ENCODE data around the gene RPL35. TPM values are rescaled to one million over a fixed set of nuclear protein-coding genes. Genes with fewer than 3 reads are reported as not detected.

The RPL35 gene
- polyA plus RNA-seq, 1 of the 3 experiments (the other 2 are of a cell fraction), result 5,348 TPM

DNA sequence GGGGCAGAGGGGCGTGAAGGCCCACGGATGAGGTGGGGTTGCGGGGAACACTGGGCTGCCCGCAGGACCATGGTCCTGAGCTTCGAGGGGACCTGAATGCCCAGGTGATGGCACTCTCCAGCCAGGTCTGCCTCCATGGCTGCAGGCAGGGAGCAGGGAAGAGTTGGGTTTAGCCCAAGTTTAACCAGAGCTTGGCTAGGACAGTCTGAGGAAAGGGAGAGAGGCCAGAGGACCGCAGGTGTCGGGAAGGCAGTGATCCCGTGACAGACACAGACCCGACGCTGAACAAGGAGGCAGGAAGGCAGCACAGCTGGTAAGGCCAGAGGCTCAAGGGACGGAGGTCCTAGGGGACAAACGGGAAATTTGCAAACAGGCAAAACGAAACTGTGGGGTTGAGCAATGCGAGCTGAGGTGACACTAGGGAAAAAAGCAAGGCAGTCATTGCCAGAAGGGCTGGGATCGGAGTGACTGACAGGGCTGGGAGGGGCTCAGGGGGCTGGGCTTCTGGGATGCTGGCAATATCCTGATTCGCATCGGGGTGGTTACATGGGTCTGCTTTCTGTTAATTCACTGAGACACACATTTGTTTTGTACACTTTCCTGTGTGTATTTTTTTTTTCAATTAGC is 25.2 kb upstream of the RPL35 start (continued):
- TF ChIP-seq, protein P1, sequence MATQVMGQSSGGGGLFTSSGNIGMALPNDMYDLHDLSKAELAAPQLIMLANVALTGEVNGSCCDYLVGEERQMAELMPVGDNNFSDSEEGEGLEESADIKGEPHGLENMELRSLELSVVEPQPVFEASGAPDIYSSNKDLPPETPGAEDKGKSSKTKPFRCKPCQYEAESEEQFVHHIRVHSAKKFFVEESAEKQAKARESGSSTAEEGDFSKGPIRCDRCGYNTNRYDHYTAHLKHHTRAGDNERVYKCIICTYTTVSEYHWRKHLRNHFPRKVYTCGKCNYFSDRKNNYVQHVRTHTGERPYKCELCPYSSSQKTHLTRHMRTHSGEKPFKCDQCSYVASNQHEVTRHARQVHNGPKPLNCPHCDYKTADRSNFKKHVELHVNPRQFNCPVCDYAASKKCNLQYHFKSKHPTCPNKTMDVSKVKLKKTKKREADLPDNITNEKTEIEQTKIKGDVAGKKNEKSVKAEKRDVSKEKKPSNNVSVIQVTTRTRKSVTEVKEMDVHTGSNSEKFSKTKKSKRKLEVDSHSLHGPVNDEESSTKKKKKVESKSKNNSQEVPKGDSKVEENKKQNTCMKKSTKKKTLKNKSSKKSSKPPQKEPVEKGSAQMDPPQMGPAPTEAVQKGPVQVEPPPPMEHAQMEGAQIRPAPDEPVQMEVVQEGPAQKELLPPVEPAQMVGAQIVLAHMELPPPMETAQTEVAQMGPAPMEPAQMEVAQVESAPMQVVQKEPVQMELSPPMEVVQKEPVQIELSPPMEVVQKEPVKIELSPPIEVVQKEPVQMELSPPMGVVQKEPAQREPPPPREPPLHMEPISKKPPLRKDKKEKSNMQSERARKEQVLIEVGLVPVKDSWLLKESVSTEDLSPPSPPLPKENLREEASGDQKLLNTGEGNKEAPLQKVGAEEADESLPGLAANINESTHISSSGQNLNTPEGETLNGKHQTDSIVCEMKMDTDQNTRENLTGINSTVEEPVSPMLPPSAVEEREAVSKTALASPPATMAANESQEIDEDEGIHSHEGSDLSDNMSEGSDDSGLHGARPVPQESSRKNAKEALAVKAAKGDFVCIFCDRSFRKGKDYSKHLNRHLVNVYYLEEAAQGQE (IDR thresholded peaks at IDR 0.05; ENCODE audit: low read depth, low read length), result no peak

DNA sequence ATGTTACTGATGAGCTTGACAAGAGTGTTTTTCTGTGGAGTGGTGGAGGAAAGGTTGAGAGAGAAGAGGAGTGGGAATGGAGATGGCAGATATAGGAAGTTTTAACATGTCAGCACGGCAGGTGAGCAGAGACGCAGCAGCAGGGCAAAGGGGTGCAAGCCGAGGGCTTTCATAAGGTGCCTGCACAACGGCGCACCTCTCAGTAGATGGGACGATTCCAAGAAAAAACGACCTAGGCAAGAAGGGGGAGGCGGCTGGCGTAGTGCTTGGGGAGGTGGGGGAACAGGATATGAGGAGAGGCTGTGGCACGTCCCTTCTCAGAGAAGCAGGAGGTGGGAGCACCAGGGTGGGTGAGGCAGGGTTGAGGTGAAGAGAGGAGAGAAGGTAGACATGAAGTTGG is 24.7 kb upstream of the RPL35 start:
- WGBS (ENCODE audit: low lambda C conversion rate), result 89% methylated on average over 10 of the region's 10 CpGs
- H3K79me2 ChIP-seq (ENCODE audit: insufficient read depth), result no peaks in the 10 kb centered on the region
- no peaks in the 10 kb centered on the region for H3F3A ChIP-seq (replicated peaks; ENCODE audit: insufficient read depth)
- TF ChIP-seq RXRA (IDR thresholded peaks at IDR 0.05; ENCODE audit: borderline replicate concordance, low read depth), result no peak
- TF ChIP-seq POLR2AphosphoS5 (IDR thresholded peaks at IDR 0.05; ENCODE audit: low read depth, low read length), result no peak
- TF ChIP-seq RAD21 (IDR thresholded peaks at IDR 0.05; ENCODE audit: low read length), result no peak
- TF ChIP-seq GABPA (IDR thresholded peaks at IDR 0.05; ENCODE audit: low read depth), result no peak
- TF ChIP-seq YY1 (IDR thresholded peaks at IDR 0.05; ENCODE audit: low read depth), result no peak
- TF ChIP-seq, protein P2, sequence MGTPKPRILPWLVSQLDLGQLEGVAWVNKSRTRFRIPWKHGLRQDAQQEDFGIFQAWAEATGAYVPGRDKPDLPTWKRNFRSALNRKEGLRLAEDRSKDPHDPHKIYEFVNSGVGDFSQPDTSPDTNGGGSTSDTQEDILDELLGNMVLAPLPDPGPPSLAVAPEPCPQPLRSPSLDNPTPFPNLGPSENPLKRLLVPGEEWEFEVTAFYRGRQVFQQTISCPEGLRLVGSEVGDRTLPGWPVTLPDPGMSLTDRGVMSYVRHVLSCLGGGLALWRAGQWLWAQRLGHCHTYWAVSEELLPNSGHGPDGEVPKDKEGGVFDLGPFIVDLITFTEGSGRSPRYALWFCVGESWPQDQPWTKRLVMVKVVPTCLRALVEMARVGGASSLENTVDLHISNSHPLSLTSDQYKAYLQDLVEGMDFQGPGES (IDR thresholded peaks at IDR 0.05; ENCODE audit: low read depth, low read length), result no peak
- TF ChIP-seq, protein P3, sequence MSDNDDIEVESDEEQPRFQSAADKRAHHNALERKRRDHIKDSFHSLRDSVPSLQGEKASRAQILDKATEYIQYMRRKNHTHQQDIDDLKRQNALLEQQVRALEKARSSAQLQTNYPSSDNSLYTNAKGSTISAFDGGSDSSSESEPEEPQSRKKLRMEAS (IDR thresholded peaks at IDR 0.05; ENCODE audit: low read depth), result no peak
- TF ChIP-seq RFX5 (IDR thresholded peaks at IDR 0.05; ENCODE audit: low read length), result no peak
- no peak for TF ChIP-seq GATA2 (CRISPR knock-in tag; IDR thresholded peaks at IDR 0.05)
- no peak for TF ChIP-seq MEF2A (IDR thresholded peaks at IDR 0.05; ENCODE audit: borderline replicate concordance, low read depth)
- no peak for TF ChIP-seq MXI1 (IDR thresholded peaks at IDR 0.05; ENCODE audit: low read depth, low read length)
- TF ChIP-seq NFIC (IDR thresholded peaks at IDR 0.05; ENCODE audit: borderline replicate concordance), result no peak
- no peak for TF ChIP-seq EP300 (IDR thresholded peaks at IDR 0.05; ENCODE audit: borderline replicate concordance in 1 of 2, low read depth in 1 of 2, low read length in 1 of 2)
- TF ChIP-seq FOSL2 (IDR thresholded peaks at IDR 0.05; ENCODE audit: borderline replicate concordance, low read depth), result no peak
- TF ChIP-seq TAF1 (IDR thresholded peaks at IDR 0.05; ENCODE audit: borderline replicate concordance, low read depth, low read length), result no peak
- TF ChIP-seq ELF1 (IDR thresholded peaks at IDR 0.05), result no peak
- TF ChIP-seq JUND (IDR thresholded peaks at IDR 0.05), result no peak
- no peak overlapping the region for H3K9ac ChIP-seq
- ChIA-PET CTCF (no interaction called here), POLR2A (no interaction called here)
- H4K20me1 ChIP-seq (ENCODE audit: insufficient read depth), result no peaks in the 10 kb centered on the region
- H3K27me3 ChIP-seq (ENCODE audit: insufficient read depth), result no peaks in the 10 kb centered on the region
- H3K36me3 ChIP-seq (replicated peaks in 1 of 2; ENCODE audit: control insufficient read depth in 1 of 2, insufficient read depth in 2 of 2, low read length in 1 of 2), result peaks cover 0 to 54% of the 10 kb centered on the region in 2 experiments
- H3K9me3 ChIP-seq, result no peaks in the 10 kb centered on the region
- H3K4me3 ChIP-seq (ENCODE audit: low read depth in 2 of 2, low read length in 1 of 2), result no peak overlapping the region
- no peak overlapping the region for H3K27ac ChIP-seq (ENCODE audit: low read depth in 2 of 2, low read length in 1 of 2)
- DNase-seq, result no peak
- H3K9me2 ChIP-seq, result no peaks in the 10 kb centered on the region
- H3K4me1 ChIP-seq (ENCODE audit: control insufficient read depth in 1 of 2, insufficient read depth in 2 of 2, low read depth in 1 of 2, low read length in 1 of 2), result no peaks in the 10 kb centered on the region
- H3K4me2 ChIP-seq, result no peak overlapping the region
- no peak overlapping the region for H2AFZ ChIP-seq (ENCODE audit: low read depth)

Data from SK-N-SH (cell line).